Measurements from ENCODE around the gene COMT.

GRCh38 chr22:19912271-19912999, 29.1 kb upstream of the COMT start:
- TF ChIP-seq GATA3 (IDR thresholded peaks at IDR 0.05; ENCODE audit: low read depth, low read length) (no peak), GATA2 (IDR thresholded peaks at IDR 0.05; ENCODE audit: low read depth, low read length) (no peak)
